ENCODE measurements around the gene PRMT7.

Gene PRMT7

DNA sequence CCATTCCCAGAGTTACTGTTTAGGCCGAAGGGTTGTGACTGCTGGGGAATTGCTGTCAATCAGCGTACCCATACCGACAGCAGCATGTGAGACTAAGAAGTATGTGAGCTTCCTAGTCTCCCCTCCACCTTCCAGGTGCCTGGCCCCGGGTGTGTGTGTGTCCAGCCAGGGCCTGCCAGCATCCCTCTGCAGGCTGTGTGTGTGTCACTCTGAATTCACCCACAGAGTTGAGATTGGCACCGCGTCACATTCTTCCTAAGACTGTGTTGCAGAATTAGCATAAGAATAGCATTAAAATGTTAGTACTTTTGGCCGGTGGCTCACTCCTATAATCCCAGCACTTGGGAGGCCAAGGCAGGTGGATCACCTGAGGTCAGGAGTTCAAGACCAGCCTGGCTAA lies 31.8 kb downstream of the PRMT7 start:
- H2BK15ac ChIP-seq (ENCODE audit: low read length): no peak overlapping the region
- H3K4me3 ChIP-seq (ENCODE audit: low read length in 2 of 2): no peak overlapping the region
- H3K36me3 ChIP-seq (replicated peaks in 1 of 2; ENCODE audit: control insufficient read depth in 2 of 2, insufficient read depth in 2 of 2, low read length in 2 of 2): peaks cover 62 to 99% of the 10 kb centered on the region in 2 donors
- H3K18ac ChIP-seq (ENCODE audit: low read length): no peak overlapping the region
- no peak overlapping the region for H2BK12ac ChIP-seq (ENCODE audit: low read length)
- H3K9ac ChIP-seq (ENCODE audit: low read depth, low read length, poor library complexity): no peak overlapping the region
- no peaks in the 10 kb centered on the region for H3K27me3 ChIP-seq (ENCODE audit: control insufficient read depth in 3 of 3, insufficient read depth in 3 of 3, low read depth in 1 of 3, low read length in 3 of 3)
- DNase-seq (ENCODE audit: low spot score): no peak
- no peak overlapping the region for H4K91ac ChIP-seq (ENCODE audit: low read depth, low read length, poor library complexity)
- no peak overlapping the region for H2BK5ac ChIP-seq (ENCODE audit: low read length)
- WGBS, 2 donors (ENCODE audit: extremely low coverage in 2 of 2, insufficient read length in 2 of 2, insufficient replicate concordance in 1 of 2): no CpG with 5 or more reads among the region's 7 CpGs
- no peak overlapping the region for H2BK120ac ChIP-seq (ENCODE audit: low read depth, low read length)
- H3K9me3 ChIP-seq (replicated peaks in 1 of 2; ENCODE audit: control insufficient read depth in 2 of 2, insufficient read depth in 1 of 2, low read depth in 1 of 2, low read length in 2 of 2): peaks cover 0 to 1% of the 10 kb centered on the region in 2 donors
- H3K23ac ChIP-seq (ENCODE audit: low read depth, low read length, poor library complexity): no peak overlapping the region
- H3K14ac ChIP-seq (ENCODE audit: low read length): no peak overlapping the region
- no peak overlapping the region for H3K4me2 ChIP-seq (ENCODE audit: insufficient read depth, low read length, poor library complexity, severe bottlenecking)
- no peak overlapping the region for H4K8ac ChIP-seq (ENCODE audit: low read depth, low read length)
- H2AK5ac ChIP-seq (ENCODE audit: low read depth, low read length): no peak overlapping the region
- H2AFZ ChIP-seq (ENCODE audit: low read length): no peak overlapping the region
- H3K4ac ChIP-seq (ENCODE audit: low read length): no peak overlapping the region
- no peak overlapping the region for H3K27ac ChIP-seq (replicated peaks; ENCODE audit: low read length)
- H3K79me1 ChIP-seq (ENCODE audit: low read depth, low read length): no peaks in the 10 kb centered on the region
- no peaks in the 10 kb centered on the region for H3K4me1 ChIP-seq (ENCODE audit: control insufficient read depth in 2 of 2, insufficient read depth in 1 of 2, low read depth in 1 of 2, low read length in 2 of 2)

DNA sequence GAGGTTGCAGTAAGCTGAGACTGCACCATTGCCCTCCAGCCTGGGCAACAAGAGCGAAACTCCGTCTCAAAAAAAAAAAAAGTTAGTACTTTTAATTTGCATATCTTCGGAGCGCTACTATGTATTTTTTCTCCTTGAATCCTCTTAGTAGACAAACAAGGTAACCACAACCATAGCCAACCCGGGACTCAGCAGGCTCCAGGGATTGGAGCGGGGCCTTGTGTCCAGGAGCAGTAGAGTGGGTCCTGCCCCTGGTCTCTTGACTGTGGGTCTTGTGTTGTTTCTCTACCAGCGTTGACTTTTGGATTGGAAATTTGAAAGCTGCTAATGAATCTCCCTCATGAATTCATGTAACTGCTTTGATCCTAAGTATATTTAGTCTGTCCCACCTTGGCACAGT lies 32.3 kb downstream of the PRMT7 start:
- Histone ChIP-seq H2BK120ac (ENCODE audit: low read depth, low read length) (no peak overlapping the region), H2BK5ac (ENCODE audit: low read length) (no peak overlapping the region), H3K79me1 (ENCODE audit: low read depth, low read length) (peaks cover 2% of the 10 kb centered on the region), H3K4ac (ENCODE audit: low read length) (no peak overlapping the region), H4K8ac (ENCODE audit: low read depth, low read length) (no peak overlapping the region), H3K4me2 (ENCODE audit: insufficient read depth, low read length, poor library complexity, severe bottlenecking) (no peak overlapping the region), H3K9me3 (replicated peaks in 1 of 2; ENCODE audit: control insufficient read depth in 2 of 2, insufficient read depth in 1 of 2, low read depth in 1 of 2, low read length in 2 of 2) (peaks cover 0 to 1% of the 10 kb centered on the region in 2 donors), H3K4me1 (ENCODE audit: control insufficient read depth in 2 of 2, insufficient read depth in 1 of 2, low read depth in 1 of 2, low read length in 2 of 2) (no peaks in the 10 kb centered on the region), H3K18ac (ENCODE audit: low read length) (no peak overlapping the region), H3K27me3 (ENCODE audit: control insufficient read depth in 3 of 3, insufficient read depth in 3 of 3, low read depth in 1 of 3, low read length in 3 of 3) (no peaks in the 10 kb centered on the region), H2AFZ (ENCODE audit: low read length) (no peak overlapping the region), H2BK15ac (ENCODE audit: low read length) (no peak overlapping the region), H4K91ac (ENCODE audit: low read depth, low read length, poor library complexity) (no peak overlapping the region), H3K4me3 (ENCODE audit: low read length in 2 of 2) (no peak overlapping the region), H2AK5ac (ENCODE audit: low read depth, low read length) (no peak overlapping the region), H3K9ac (ENCODE audit: low read depth, low read length, poor library complexity) (no peak overlapping the region), H2BK12ac (ENCODE audit: low read length) (no peak overlapping the region), H3K27ac (replicated peaks; ENCODE audit: low read length) (no peak overlapping the region), H3K14ac (ENCODE audit: low read length) (no peak overlapping the region), H3K36me3 (replicated peaks in 1 of 2; ENCODE audit: control insufficient read depth in 2 of 2, insufficient read depth in 2 of 2, low read length in 2 of 2) (peaks cover 59 to 99% of the 10 kb centered on the region in 2 donors), H3K23ac (ENCODE audit: low read depth, low read length, poor library complexity) (no peak overlapping the region)
- WGBS, 2 donors (ENCODE audit: extremely low coverage in 2 of 2, insufficient read length in 2 of 2, insufficient replicate concordance in 1 of 2): no CpG with 5 or more reads among the region's 7 CpGs
- DNase-seq (ENCODE audit: low spot score): no peak

DNA sequence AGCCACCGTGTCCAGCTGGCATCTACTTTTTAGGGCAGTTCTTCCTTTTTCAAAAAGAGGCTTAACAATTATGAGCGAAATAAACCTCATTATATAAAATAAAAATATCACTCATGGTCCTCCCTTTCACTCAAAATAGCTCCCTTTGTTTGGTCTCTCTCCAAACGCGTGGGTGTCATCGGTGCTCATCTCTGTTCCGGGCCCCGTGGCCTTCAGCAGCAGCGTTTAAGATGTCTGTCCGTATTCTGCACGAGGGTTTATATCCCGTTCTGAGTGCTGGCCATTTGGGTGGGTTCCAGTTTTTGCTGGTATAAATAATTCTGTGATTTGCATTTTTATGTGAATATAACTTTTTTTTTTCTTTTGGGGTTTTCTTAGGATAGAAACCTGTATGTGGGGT lies 33.4 kb downstream of the PRMT7 start:
- Histone ChIP-seq H3K79me1 (ENCODE audit: low read depth, low read length) (peaks cover 2% of the 10 kb centered on the region), H3K27ac (replicated peaks; ENCODE audit: low read length) (no peak overlapping the region), H2BK5ac (ENCODE audit: low read length) (no peak overlapping the region), H3K4me2 (ENCODE audit: insufficient read depth, low read length, poor library complexity, severe bottlenecking) (no peak overlapping the region), H3K4me3 (ENCODE audit: low read length in 2 of 2) (no peak overlapping the region), H4K8ac (ENCODE audit: low read depth, low read length) (no peak overlapping the region), H3K14ac (ENCODE audit: low read length) (no peak overlapping the region), H3K9ac (ENCODE audit: low read depth, low read length, poor library complexity) (no peak overlapping the region), H3K23ac (ENCODE audit: low read depth, low read length, poor library complexity) (no peak overlapping the region), H3K36me3 (replicated peaks in 1 of 2; ENCODE audit: control insufficient read depth in 2 of 2, insufficient read depth in 2 of 2, low read length in 2 of 2) (peaks cover 58 to 99% of the 10 kb centered on the region in 2 donors), H2BK15ac (ENCODE audit: low read length) (no peak overlapping the region), H2AK5ac (ENCODE audit: low read depth, low read length) (no peak overlapping the region), H3K4ac (ENCODE audit: low read length) (no peak overlapping the region), H3K27me3 (ENCODE audit: control insufficient read depth in 3 of 3, insufficient read depth in 3 of 3, low read depth in 1 of 3, low read length in 3 of 3) (no peaks in the 10 kb centered on the region), H4K91ac (ENCODE audit: low read depth, low read length, poor library complexity) (no peak overlapping the region), H3K9me3 (replicated peaks in 1 of 2; ENCODE audit: control insufficient read depth in 2 of 2, insufficient read depth in 1 of 2, low read depth in 1 of 2, low read length in 2 of 2) (peaks cover 0 to under 1% of the 10 kb centered on the region in 2 donors), H3K18ac (ENCODE audit: low read length) (no peak overlapping the region), H3K4me1 (ENCODE audit: control insufficient read depth in 2 of 2, insufficient read depth in 1 of 2, low read depth in 1 of 2, low read length in 2 of 2) (no peaks in the 10 kb centered on the region), H2BK12ac (ENCODE audit: low read length) (no peak overlapping the region), H2BK120ac (ENCODE audit: low read depth, low read length) (no peak overlapping the region), H2AFZ (ENCODE audit: low read length) (no peak overlapping the region)
- no peak for DNase-seq (ENCODE audit: low spot score)
- WGBS, 2 donors (ENCODE audit: extremely low coverage in 2 of 2, insufficient read length in 2 of 2, insufficient replicate concordance in 1 of 2): no CpG with 5 or more reads among the region's 11 CpGs

DNA sequence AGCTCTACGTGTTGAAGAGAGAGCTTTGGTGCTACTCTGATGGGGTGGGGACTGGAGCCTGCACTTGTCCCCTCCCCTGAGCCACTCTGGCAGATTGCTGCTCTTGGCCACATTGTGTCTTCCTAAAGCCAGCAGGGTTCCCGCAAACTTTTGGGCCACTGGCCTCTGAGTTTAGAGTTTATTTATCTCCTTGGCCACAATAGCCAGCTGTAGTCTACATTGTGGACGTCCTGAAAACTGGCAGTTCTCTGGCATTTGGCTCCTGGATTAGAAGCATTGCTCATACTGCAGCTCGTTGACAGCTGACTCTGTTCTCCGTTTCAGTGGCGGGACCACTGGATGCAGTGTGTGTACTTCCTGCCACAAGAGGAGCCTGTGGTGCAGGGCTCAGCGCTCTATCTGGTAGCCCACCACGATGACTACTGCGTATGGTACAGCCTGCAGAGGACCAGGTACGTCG lies 34.6 kb downstream of the PRMT7 start:
- Histone ChIP-seq H3K4me3 (ENCODE audit: low read length in 2 of 2) (no peak overlapping the region), H3K27ac (replicated peaks; ENCODE audit: low read length) (no peak overlapping the region), H2BK5ac (ENCODE audit: low read length) (no peak overlapping the region), H2BK12ac (ENCODE audit: low read length) (no peak overlapping the region), H3K14ac (ENCODE audit: low read length) (no peak overlapping the region), H2AFZ (ENCODE audit: low read length) (no peak overlapping the region), H2BK120ac (ENCODE audit: low read depth, low read length) (no peak overlapping the region), H3K27me3 (ENCODE audit: control insufficient read depth in 3 of 3, insufficient read depth in 3 of 3, low read depth in 1 of 3, low read length in 3 of 3) (no peaks in the 10 kb centered on the region), H3K4ac (ENCODE audit: low read length) (no peak overlapping the region), H3K9me3 (replicated peaks in 1 of 2; ENCODE audit: control insufficient read depth in 2 of 2, insufficient read depth in 1 of 2, low read depth in 1 of 2, low read length in 2 of 2) (no peaks in the 10 kb centered on the region), H3K4me2 (ENCODE audit: insufficient read depth, low read length, poor library complexity, severe bottlenecking) (no peak overlapping the region), H4K91ac (ENCODE audit: low read depth, low read length, poor library complexity) (no peak overlapping the region), H4K8ac (ENCODE audit: low read depth, low read length) (no peak overlapping the region), H2BK15ac (ENCODE audit: low read length) (no peak overlapping the region), H3K18ac (ENCODE audit: low read length) (no peak overlapping the region), H3K23ac (ENCODE audit: low read depth, low read length, poor library complexity) (no peak overlapping the region), H3K36me3 (replicated peaks in 1 of 2; ENCODE audit: control insufficient read depth in 2 of 2, insufficient read depth in 2 of 2, low read length in 2 of 2) (peaks cover 54 to 99% of the 10 kb centered on the region in 2 donors), H2AK5ac (ENCODE audit: low read depth, low read length) (no peak overlapping the region), H3K4me1 (ENCODE audit: control insufficient read depth in 2 of 2, insufficient read depth in 1 of 2, low read depth in 1 of 2, low read length in 2 of 2) (no peaks in the 10 kb centered on the region), H3K9ac (ENCODE audit: low read depth, low read length, poor library complexity) (no peak overlapping the region), H3K79me1 (ENCODE audit: low read depth, low read length) (peaks cover 2% of the 10 kb centered on the region)
- no CpG with 5 or more reads among the region's 11 CpGs for WGBS, 2 donors (ENCODE audit: extremely low coverage in 2 of 2, insufficient read length in 2 of 2, insufficient replicate concordance in 1 of 2)
- DNase-seq (ENCODE audit: low spot score): no peak

All from neuronal stem cell (in vitro differentiated cells).